Right lobe of liver (tissue), 4 donors: ENCODE data around the gene ERC1.

ENCODE experiments used
- POLR2A ChIP-seq: fragments of 450-650 bp; IDR thresholded peaks from one replicate; pipeline ENCODE4 v1.6.1; 2017; ENCODE audit warnings: antibody characterized with exemption, mild to moderate bottlenecking
- TF ChIP-seq, protein P1 (sequence below), 4 donors: fragments of 200-600 bp in 3 of 4; fragments of 450-650 bp in 1 of 4; IDR thresholded peaks; one replicate each; pipeline versions ENCODE4 v1.5.1 to v1.8.0; 2016 to 2022; ENCODE audit warnings: antibody characterized with exemption in 4 of 4, mild to moderate bottlenecking in 2 of 4
- donor health status: DM: no; HTN: no; CAD: no.
- donor health status: DM: no; HTN: no; CAD: no.
- donor health status: DM: no; HTN: yes; CAD: no.

DNA sequence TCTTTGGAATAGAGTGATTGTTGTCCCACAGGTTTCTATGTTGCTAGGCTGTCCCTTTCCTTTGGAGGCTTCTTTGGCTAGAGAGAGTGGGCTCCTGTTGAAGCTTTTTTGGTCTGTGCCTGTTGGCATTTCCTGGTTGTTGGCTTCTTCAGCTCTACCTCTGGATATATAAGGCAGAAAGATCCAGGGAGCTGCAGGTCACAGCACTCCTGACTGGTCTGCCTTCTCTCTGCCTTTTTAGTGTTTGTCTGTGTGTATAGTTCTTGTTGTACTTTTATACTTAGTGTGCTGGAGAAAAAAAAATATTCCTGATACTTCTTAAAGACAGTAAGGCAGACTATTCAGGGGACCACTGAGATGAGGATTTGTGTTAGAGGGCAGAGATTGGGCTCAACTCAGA lies 400.7 kb downstream of the ERC1 start:
- TF ChIP-seq, protein P1, sequence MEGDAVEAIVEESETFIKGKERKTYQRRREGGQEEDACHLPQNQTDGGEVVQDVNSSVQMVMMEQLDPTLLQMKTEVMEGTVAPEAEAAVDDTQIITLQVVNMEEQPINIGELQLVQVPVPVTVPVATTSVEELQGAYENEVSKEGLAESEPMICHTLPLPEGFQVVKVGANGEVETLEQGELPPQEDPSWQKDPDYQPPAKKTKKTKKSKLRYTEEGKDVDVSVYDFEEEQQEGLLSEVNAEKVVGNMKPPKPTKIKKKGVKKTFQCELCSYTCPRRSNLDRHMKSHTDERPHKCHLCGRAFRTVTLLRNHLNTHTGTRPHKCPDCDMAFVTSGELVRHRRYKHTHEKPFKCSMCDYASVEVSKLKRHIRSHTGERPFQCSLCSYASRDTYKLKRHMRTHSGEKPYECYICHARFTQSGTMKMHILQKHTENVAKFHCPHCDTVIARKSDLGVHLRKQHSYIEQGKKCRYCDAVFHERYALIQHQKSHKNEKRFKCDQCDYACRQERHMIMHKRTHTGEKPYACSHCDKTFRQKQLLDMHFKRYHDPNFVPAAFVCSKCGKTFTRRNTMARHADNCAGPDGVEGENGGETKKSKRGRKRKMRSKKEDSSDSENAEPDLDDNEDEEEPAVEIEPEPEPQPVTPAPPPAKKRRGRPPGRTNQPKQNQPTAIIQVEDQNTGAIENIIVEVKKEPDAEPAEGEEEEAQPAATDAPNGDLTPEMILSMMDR (IDR thresholded peaks at IDR 0.05): no peak
- no peak for TF ChIP-seq POLR2A
